Adrenal gland (tissue), 12 donors: Measurements from ENCODE around the gene TFE3. TPM values are rescaled to one million over a fixed set of nuclear protein-coding genes. Genes with fewer than 3 reads are reported as not detected.
A peak's percentile ranks its signal among the peaks of the same experiment; 100 is the strongest.

ENCODE experiments used
- DNase-seq, 7 donors: peaks; one replicate each; pipeline ENCODE4 v3.0.0-alpha.2; 2019 to 2020
- H3K27ac ChIP-seq, 5 donors: fragments of 200-600 bp; sonication (generic) in 4 of 5; 1 replicate in 3 of 5; 2 replicates in 2 of 5; pipeline versions ENCODE4 v1.5.1 to v1.8.0; 2016 to 2020; ENCODE audit warnings: mild to moderate bottlenecking in 1 of 5
- H3K27me3 ChIP-seq: fragments of 200-600 bp; 2 replicates; pipeline ENCODE4 v1.8.0; 2021
- H3K36me3 ChIP-seq, 2 donors: fragments of 200-600 bp; replicated peaks in 1 of 2; 1 replicate in 1 of 2; 2 replicates in 1 of 2; pipeline versions ENCODE4 v1.5.1 to v1.8.0; 2018 to 2022
- H3K4me1 ChIP-seq, 2 donors: fragments of 200-600 bp; replicated peaks in 1 of 2; 1 replicate in 1 of 2; 2 replicates in 1 of 2; pipeline versions ENCODE4 v1.5.1 to v1.8.0; 2018 to 2021
- H3K4me3 ChIP-seq, 4 donors: fragments of 200-600 bp; sonication (generic) in 3 of 4; one replicate each; pipeline ENCODE4 v1.5.1; 2016 to 2018
- H3K9me3 ChIP-seq, 3 donors: fragments of 200-600 bp; sonication (generic) in 1 of 3; replicated peaks in 1 of 3; 1 replicate in 2 of 3; 2 replicates in 1 of 3; pipeline versions ENCODE4 v1.5.1 to v1.8.0; 2016 to 2021
- POLR2A ChIP-seq, 2 donors: fragments of 450-650 bp; IDR thresholded peaks; one replicate each; pipeline ENCODE4 v1.6.1; 2017; ENCODE audit warnings: antibody characterized with exemption in 2 of 2, mild to moderate bottlenecking in 2 of 2, moderate library complexity in 1 of 2
- WGBS, 4 donors: extraction: QIAGEN DNeasy Blood & Tissue Kit in 2 of 4; methylation state at CpG; one replicate each; pipeline versions ENCODE4 v1.1.5 to v1.1.7; 2013 to 2017; 5-methylcytosine and 5-hydroxymethylcytosine counted together
- intact Hi-C, 2 donors: fragments of 100-400 bp; cut with DNase I; formaldehyde crosslinking; loops; one replicate each; pipeline versions ENCODE4 v1.14.1 to v1.15.0; 2022 to 2023
- polyA plus RNA-seq, 3 donors: library from polyadenylated mRNA; stranded (reverse); fragments of 200-250 nt in 2 of 3; fragments of 350-450 nt in 1 of 3; fragmentation: Illumina TruSeq in 1 of 3; extraction: RNeasy Lipid Tissue Mini Kit (QIAGEN cat#74804) in 1 of 3; gene quantifications; one replicate each; pipeline ENCODE4 v1.2.3, GENCODE V29; 2013 to 2014
- total RNA-seq, 9 donors: library from RNA; depleted of rRNA in 4 of 9; stranded (reverse); fragments of >200 nt in 4 of 9; fragments of 120-200 nt in 1 of 9; fragmentation: NEBNext Ultra II Directional in 1 of 9; extraction: Animal tissue kit (Norgen Biotek cat#: 25700) in 1 of 9; gene quantifications; one replicate each; pipeline versions ENCODE4 v1.1.0 to v1.2.4, GENCODE V29; 2013 to 2023
- TF ChIP-seq, protein P1 (sequence below), 6 experiments: fragments of 450-650 bp in 4 of 6; fragments of 200-600 bp in 2 of 6; sonication (generic) in 1 of 6; IDR thresholded peaks; 1 replicate in 5 of 6; 2 replicates in 1 of 6; pipeline versions ENCODE4 v1.5.1 to v1.8.0; 2016 to 2021; ENCODE audit warnings: antibody characterized with exemption in 6 of 6, mild to moderate bottlenecking in 2 of 6, moderate library complexity in 1 of 6
- donor health status: healthy with polysubstance abuse.
- donor health status: Bipolar disorder and iron deficiency.
- donor health status: DM: yes; HTN: yes; CAD: no.
- donor health status: DM: no; HTN: no; CAD: no.
- donor health status: DM: no; HTN: no; CAD: no.
- donor health status: DM: yes; HTN: yes; CAD: no.

The TFE3 gene
- total and polyA plus RNA-seq, 12 donors, result 32.7 to 168 (median 88.4) TPM

DNA sequence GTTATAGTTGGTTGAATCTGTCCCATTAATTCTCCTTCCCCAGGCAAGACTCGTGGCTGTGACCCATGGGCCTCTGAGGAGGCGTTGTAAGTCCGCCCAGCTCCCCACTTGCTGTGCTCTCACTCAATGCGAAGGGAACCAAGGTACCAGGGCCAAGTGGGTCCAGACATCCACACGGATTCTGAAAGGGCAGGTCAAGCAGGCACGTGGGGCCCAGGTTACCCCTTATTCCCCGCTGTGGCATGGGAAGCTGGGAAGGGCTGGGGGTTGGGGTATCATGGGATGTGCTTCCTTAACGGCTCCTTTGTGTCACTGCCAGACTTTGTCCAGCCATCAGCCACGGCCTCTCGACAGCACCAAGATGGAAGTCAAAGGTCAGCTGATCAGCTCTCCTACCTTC lies 18.8 kb upstream of the TFE3 start:
- H3K4me3 ChIP-seq, result no peak overlapping the region
- no peak overlapping the region for H3K27ac ChIP-seq
- intact Hi-C loops, result no loop called here
- no peaks in the 10 kb centered on the region for H3K27me3 ChIP-seq
- 78 to 97% (median 89%) methylated on average over 5 to 10 of the region's 10 CpGs for WGBS, 4 donors
- no peaks in the 10 kb centered on the region for H3K9me3 ChIP-seq
- TF ChIP-seq POLR2A (IDR thresholded peaks at IDR 0.05), result no peak
- TF ChIP-seq, protein P1, sequence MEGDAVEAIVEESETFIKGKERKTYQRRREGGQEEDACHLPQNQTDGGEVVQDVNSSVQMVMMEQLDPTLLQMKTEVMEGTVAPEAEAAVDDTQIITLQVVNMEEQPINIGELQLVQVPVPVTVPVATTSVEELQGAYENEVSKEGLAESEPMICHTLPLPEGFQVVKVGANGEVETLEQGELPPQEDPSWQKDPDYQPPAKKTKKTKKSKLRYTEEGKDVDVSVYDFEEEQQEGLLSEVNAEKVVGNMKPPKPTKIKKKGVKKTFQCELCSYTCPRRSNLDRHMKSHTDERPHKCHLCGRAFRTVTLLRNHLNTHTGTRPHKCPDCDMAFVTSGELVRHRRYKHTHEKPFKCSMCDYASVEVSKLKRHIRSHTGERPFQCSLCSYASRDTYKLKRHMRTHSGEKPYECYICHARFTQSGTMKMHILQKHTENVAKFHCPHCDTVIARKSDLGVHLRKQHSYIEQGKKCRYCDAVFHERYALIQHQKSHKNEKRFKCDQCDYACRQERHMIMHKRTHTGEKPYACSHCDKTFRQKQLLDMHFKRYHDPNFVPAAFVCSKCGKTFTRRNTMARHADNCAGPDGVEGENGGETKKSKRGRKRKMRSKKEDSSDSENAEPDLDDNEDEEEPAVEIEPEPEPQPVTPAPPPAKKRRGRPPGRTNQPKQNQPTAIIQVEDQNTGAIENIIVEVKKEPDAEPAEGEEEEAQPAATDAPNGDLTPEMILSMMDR (IDR thresholded peaks at IDR 0.05), result no peak
- H3K4me1 ChIP-seq, result no peaks in the 10 kb centered on the region
- no peak for DNase-seq
- no peaks in the 10 kb centered on the region for H3K36me3 ChIP-seq

DNA sequence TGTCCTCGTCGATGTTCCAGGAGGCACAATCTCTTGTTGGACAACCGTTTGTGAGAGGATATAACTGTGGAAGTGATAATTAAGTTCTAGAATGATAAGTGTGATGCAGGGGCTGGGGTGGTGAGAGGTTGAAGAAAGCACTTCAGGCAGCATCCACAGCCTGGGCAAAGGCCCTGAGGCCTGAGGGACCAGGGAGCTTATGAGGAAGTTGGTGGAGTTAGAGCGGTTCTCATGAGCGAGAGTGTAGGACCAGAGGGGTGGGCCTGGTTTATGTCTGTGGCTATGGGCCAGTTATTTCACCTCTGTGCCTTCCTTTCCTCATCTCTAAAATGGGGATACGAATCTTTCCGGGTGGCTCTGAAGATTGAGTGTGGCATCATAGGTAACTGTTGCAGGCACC lies 18.3 kb upstream of the TFE3 start:
- intact Hi-C loops, result no loop called here
- no peak for DNase-seq
- 80 to 89% (median 87%) methylated on average over 7 of the region's 7 CpGs for WGBS, 4 donors
- no peaks in the 10 kb centered on the region for H3K4me1 ChIP-seq
- H3K36me3 ChIP-seq, result no peaks in the 10 kb centered on the region
- TF ChIP-seq POLR2A (IDR thresholded peaks at IDR 0.05), result no peak
- TF ChIP-seq, protein P1 (IDR thresholded peaks at IDR 0.05), result no peak
- no peaks in the 10 kb centered on the region for H3K9me3 ChIP-seq
- H3K4me3 ChIP-seq, result no peak overlapping the region
- H3K27ac ChIP-seq, result no peak overlapping the region
- no peaks in the 10 kb centered on the region for H3K27me3 ChIP-seq

DNA sequence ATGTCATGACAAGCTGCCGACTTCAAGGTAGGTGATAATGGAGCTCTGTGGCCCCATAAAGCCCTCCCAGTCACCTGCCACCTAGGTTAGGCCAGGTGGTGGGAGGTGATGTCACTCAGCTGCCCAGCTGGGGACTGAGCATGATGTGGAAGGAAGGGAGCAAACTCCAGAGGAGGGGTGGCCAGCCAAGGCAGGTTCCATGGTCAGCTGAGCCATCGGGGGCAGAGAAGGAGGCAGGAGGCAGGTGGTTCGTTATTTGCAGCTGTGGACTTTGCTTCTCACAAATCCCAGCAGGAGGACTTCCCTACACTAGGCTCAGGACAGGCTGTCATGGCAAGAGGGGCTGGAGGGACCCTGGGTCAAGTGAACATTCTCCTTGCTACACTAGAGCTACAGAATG lies 17.8 kb upstream of the TFE3 start:
- Histone ChIP-seq H3K27ac (no peak overlapping the region), H3K4me1 (no peaks in the 10 kb centered on the region), H3K27me3 (no peaks in the 10 kb centered on the region), H3K9me3 (no peaks in the 10 kb centered on the region), H3K36me3 (no peaks in the 10 kb centered on the region), H3K4me3 (no peak overlapping the region)
- DNase-seq, result no peak
- no peak for TF ChIP-seq POLR2A (IDR thresholded peaks at IDR 0.05)
- TF ChIP-seq, protein P1 (IDR thresholded peaks at IDR 0.05), result no peak
- 78 to 97% (median 89%) methylated on average over 1 to 3 of the region's 3 CpGs for WGBS, 4 donors
- intact Hi-C loops, result no loop called here

DNA sequence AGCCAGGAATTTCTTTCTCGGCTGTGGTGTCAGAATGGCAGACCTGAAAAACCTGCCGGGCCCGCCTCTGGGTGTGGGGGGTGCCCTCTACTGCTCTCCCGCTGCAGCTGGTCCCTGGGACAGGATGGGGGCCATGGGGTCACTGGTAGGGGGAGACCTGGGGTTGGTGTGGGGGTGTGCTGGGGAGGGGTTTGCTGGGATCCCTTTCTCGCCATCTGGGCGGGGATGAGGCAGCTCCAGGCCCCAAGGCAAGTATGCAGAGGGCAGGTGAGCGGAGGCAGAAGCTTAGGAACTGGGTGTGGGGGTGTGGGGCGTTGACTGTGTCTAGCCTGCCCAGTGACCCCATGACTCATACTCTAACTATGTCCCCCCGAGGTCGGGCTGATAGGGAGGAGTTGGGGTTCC lies 16.5 kb upstream of the TFE3 start:
- intact Hi-C loops, result no loop called here

More for the DNA sequence above, 16.5 kb upstream of the TFE3 start:
- WGBS, 4 donors, result 71 to 75% (median 72%) methylated on average over 10 of the region's 10 CpGs; no CpG with 5 or more reads in 1 of the 4 donors
- Histone ChIP-seq H3K4me1 (no peaks in the 10 kb centered on the region), H3K27me3 (no peaks in the 10 kb centered on the region), H3K36me3 (no peaks in the 10 kb centered on the region), H3K9me3 (no peaks in the 10 kb centered on the region), H3K4me3 (no peak overlapping the region), H3K27ac (peak overlapping the region in 1 of 5 donors; percentile 29)
- TF ChIP-seq, protein P1 (IDR thresholded peaks at IDR 0.05), result no peak
- TF ChIP-seq POLR2A (IDR thresholded peaks at IDR 0.05), result no peak
- no peak for DNase-seq
